MM.1S (cell line): ENCODE results near the gene BCL6.
A peak's percentile ranks its signal among the peaks of the same experiment; 100 is the strongest.

Source experiments
- DNase-seq: peaks from one replicate; pipeline ENCODE4 v3.0.0-alpha.2; 2015
- H2AFZ ChIP-seq: fragments of 300-600 bp; sonication (generic); 2 replicates; pipeline ENCODE4 v1.6.0; 2016; ENCODE audit warnings: antibody characterized with exemption, low read length
- H3F3A ChIP-seq: fragments of 300-600 bp; sonication (generic); 2 replicates; pipeline ENCODE4 v1.6.1; 2016; ENCODE audit warnings: mild to moderate bottlenecking, antibody characterized with exemption, low read length, moderate library complexity, mixed read lengths; ENCODE audit not compliant: insufficient read depth
- H3K27ac ChIP-seq: fragments of 300-600 bp; sonication (generic); 2 replicates; pipeline ENCODE4 v1.5.1; 2016; ENCODE audit warnings: mild to moderate bottlenecking, low read length
- H3K27me3 ChIP-seq: fragments of 300-600 bp; sonication (generic); replicated peaks from 2 replicates; pipeline ENCODE4 v1.6.0; 2016; ENCODE audit warnings: low read length; ENCODE audit not compliant: insufficient read depth
- H3K36me3 ChIP-seq: fragments of 300-600 bp; sonication (generic); replicated peaks from 2 replicates; pipeline ENCODE4 v1.6.1; 2016; ENCODE audit warnings: mild to moderate bottlenecking, low read length, mixed read lengths; ENCODE audit not compliant: insufficient read depth
- H3K4me1 ChIP-seq: fragments of 300-600 bp; sonication (generic); 2 replicates; pipeline ENCODE4 v1.6.1; 2016; ENCODE audit warnings: low read length, mixed read lengths
- H3K4me2 ChIP-seq: fragments of 300-600 bp; sonication (generic); 2 replicates; pipeline ENCODE4 v1.6.0; 2016; ENCODE audit warnings: low read depth, low read length
- H3K4me3 ChIP-seq: fragments of 300-600 bp; sonication (generic); 2 replicates; pipeline ENCODE4 v1.5.1; 2016; ENCODE audit warnings: low read length, mixed read lengths
- H3K79me2 ChIP-seq: fragments of 300-600 bp; sonication (generic); 2 replicates; pipeline ENCODE4 v1.6.1; 2016; ENCODE audit warnings: mixed run types, low read length, mixed read lengths
- H3K9ac ChIP-seq: fragments of 300-600 bp; sonication (generic); 2 replicates; pipeline ENCODE4 v1.6.1; 2016; ENCODE audit warnings: low read length, mixed read lengths
- H3K9me2 ChIP-seq: fragments of 300-600 bp; sonication (generic); replicated peaks from 2 replicates; pipeline ENCODE4 v1.6.1; 2016; ENCODE audit warnings: mild to moderate bottlenecking, low read length, mixed read lengths; ENCODE audit not compliant: insufficient read depth
- H3K9me3 ChIP-seq: fragments of 300-600 bp; sonication (generic); replicated peaks from 2 replicates; pipeline ENCODE4 v1.6.1; 2016; ENCODE audit warnings: mild to moderate bottlenecking, low read length, mixed read lengths; ENCODE audit not compliant: insufficient read depth
- H4K20me1 ChIP-seq: fragments of 300-600 bp; sonication (generic); 2 replicates; pipeline ENCODE4 v1.6.1; 2016; ENCODE audit warnings: mild to moderate bottlenecking, low read length, moderate library complexity, mixed read lengths; ENCODE audit not compliant: insufficient read depth
- CTCF ChIP-seq: fragments of 300-600 bp; sonication (generic); IDR thresholded peaks from 2 replicates; pipeline ENCODE4 v1.5.1; 2016; ENCODE audit warnings: antibody characterized with exemption, low read length, mixed read lengths
- EZH2 ChIP-seq: fragments of 300-600 bp; sonication (generic); optimal IDR thresholded peaks from 2 replicates; pipeline ENCODE3; 2017; ENCODE audit warnings: low read depth, mild to moderate bottlenecking, antibody characterized with exemption, low read length, mixed read lengths
- EZH2phosphoT487 ChIP-seq: fragments of 300-600 bp; sonication (generic); IDR thresholded peaks from 2 replicates; pipeline ENCODE4 v1.6.1; 2018; ENCODE audit warnings: antibody characterized with exemption, low read length

The BCL6 gene

DNA sequence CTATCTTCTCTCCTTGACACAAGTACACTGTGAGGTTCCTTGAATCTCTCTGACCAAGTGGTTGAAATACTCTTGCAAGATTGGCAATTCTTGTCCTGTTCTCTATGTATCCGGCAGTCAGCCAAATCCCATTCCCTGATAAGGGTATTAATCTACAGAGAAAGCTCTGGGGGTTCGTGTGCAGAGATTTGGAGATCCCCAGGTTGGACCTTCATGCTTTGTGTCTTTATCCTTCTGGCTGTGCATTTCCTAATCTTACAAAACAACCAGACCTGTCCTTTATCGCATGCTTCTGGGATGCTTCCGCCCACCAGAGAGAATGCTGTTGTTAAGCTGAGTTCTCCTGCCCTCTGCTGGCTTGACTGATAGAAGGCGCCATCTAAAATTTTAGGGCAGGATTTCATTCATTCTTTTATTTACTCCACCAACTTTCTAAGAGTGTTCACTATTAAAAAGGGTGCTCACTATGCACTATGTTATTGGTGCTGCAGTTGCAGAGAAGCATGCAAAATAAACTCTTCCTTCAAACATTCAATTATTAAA lies 66.5 kb downstream of the BCL6 start:
- Histone ChIP-seq H3K27me3 (no peaks in the 10 kb centered on the region), H3K4me1 (no peaks in the 10 kb centered on the region; the same call in 1 of the 2 replicates), H3K9me3 (no peaks in the 10 kb centered on the region), H2AFZ (no peak overlapping the region), H3F3A (no peaks in the 10 kb centered on the region), H3K4me3 (no peak overlapping the region), H3K9me2 (no peaks in the 10 kb centered on the region), H3K4me2 (no peak overlapping the region), H3K9ac (no peak overlapping the region), H4K20me1 (no peaks in the 10 kb centered on the region), H3K27ac (no peak overlapping the region), H3K79me2 (no peaks in the 10 kb centered on the region), H3K36me3 (no peaks in the 10 kb centered on the region)
- DNase-seq = peak; percentile 73
- TF ChIP-seq EZH2 (no peak), CTCF (peak; percentile 86)

- Histone ChIP-seq H3K27me3 (no peaks in the 10 kb centered on the region), H3K9me3 (no peaks in the 10 kb centered on the region), H3K36me3 (no peaks in the 10 kb centered on the region), H3K27ac (no peak overlapping the region), H3F3A (no peaks in the 10 kb centered on the region), H3K4me2 (no peak overlapping the region), H2AFZ (no peak overlapping the region), H4K20me1 (no peaks in the 10 kb centered on the region), H3K9me2 (no peaks in the 10 kb centered on the region), H3K79me2 (no peaks in the 10 kb centered on the region), H3K4me3 (no peak overlapping the region), H3K4me1 (no peaks in the 10 kb centered on the region; the same call in 1 of the 2 replicates), H3K9ac (no peak overlapping the region)
- DNase-seq = no peak
- TF ChIP-seq EZH2 = no peak
- no peak for TF ChIP-seq EZH2phosphoT487
- TF ChIP-seq CTCF = no peak
Observed at GRCh38 chr3:187677604-187678003, 67.7 kb downstream of the BCL6 start.

DNA sequence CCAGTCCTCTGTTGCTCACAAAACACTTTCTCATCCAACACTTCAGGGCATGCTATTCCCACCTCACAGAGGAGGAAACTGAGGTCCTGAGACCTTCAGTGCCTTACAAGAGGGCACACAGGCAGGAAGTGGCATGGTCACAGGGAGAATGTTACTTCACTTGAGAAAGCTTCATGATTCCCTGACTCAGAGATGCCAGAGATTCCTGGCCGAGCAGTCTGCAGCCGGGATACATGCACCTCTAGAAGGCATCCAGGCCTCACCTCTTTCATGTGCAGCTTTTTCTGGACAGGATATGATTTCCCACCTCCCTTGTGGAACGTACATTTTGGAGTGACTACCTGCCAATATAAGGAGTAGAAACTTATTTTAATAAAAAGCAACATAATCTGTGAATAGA lies 72.3 kb downstream of the BCL6 start:
- Histone ChIP-seq H3K4me1 (no peaks in the 10 kb centered on the region), H3K9me3 (no peaks in the 10 kb centered on the region), H3K27me3 (no peaks in the 10 kb centered on the region), H3K79me2 (no peaks in the 10 kb centered on the region), H2AFZ (no peak overlapping the region), H3K4me3 (no peak overlapping the region), H3K9ac (no peak overlapping the region), H4K20me1 (no peaks in the 10 kb centered on the region), H3K27ac (no peak overlapping the region), H3K36me3 (no peaks in the 10 kb centered on the region), H3K9me2 (no peaks in the 10 kb centered on the region), H3K4me2 (no peak overlapping the region), H3F3A (no peaks in the 10 kb centered on the region)
- TF ChIP-seq EZH2phosphoT487 (no peak), EZH2 (no peak), CTCF (no peak)
- DNase-seq = no peak
